OCI-LY1 (cell line): ENCODE data around the gene REEP5.
A peak's percentile ranks its signal among the peaks of the same experiment; 100 is the strongest.

Source experiments
- H2AFZ ChIP-seq: fragments of 200-600 bp; sonication (generic), shearing (Covaris generic); 2 replicates; pipeline ENCODE4 v1.6.0; 2014; ENCODE audit warnings: antibody characterized with exemption, mild to moderate bottlenecking, low read length
- H3F3A ChIP-seq: fragments of 200-600 bp; sonication (generic), shearing (Covaris generic); 2 replicates; pipeline ENCODE4 v1.6.0; 2014; ENCODE audit warnings: mild to moderate bottlenecking, antibody characterized with exemption, low read length, moderate library complexity; ENCODE audit not compliant: insufficient read depth
- H3K27ac ChIP-seq: fragments of 200-600 bp; sonication (generic); 2 replicates; pipeline ENCODE4 v1.5.1; 2014; ENCODE audit warnings: low read length, mixed run types, mild to moderate bottlenecking, low read depth; ENCODE audit not compliant: poor library complexity, severe bottlenecking
- H3K27me3 ChIP-seq: fragments of 200-600 bp; sonication (generic); 2 replicates; pipeline ENCODE4 v1.6.0; 2014; ENCODE audit warnings: antibody characterized with exemption, mild to moderate bottlenecking, low read length, moderate library complexity; ENCODE audit not compliant: insufficient read depth
- H3K36me3 ChIP-seq: fragments of 200-600 bp; sonication (generic); 2 replicates; pipeline ENCODE4 v1.6.1; 2014; ENCODE audit warnings: mild to moderate bottlenecking, antibody characterized with exemption, low read length, moderate library complexity, mixed read lengths; ENCODE audit not compliant: insufficient read depth
- H3K4me1 ChIP-seq: fragments of 200-600 bp; sonication (generic); 2 replicates; pipeline ENCODE4 v1.5.1; 2014; ENCODE audit warnings: mild to moderate bottlenecking, low read length, moderate library complexity; ENCODE audit not compliant: insufficient read depth, severe bottlenecking
- H3K4me2 ChIP-seq: fragments of 200-600 bp; sonication (generic), shearing (Covaris generic); 2 replicates; pipeline ENCODE4 v1.6.1; 2014; ENCODE audit warnings: low read length
- H3K4me3 ChIP-seq: fragments of 200-600 bp; sonication (generic); 2 replicates; pipeline ENCODE4 v1.5.1; 2014; ENCODE audit warnings: low read length, low read depth, mild to moderate bottlenecking, mixed read lengths; ENCODE audit not compliant: poor library complexity, severe bottlenecking
- H3K79me2 ChIP-seq: fragments of 200-600 bp; shearing (Covaris generic); 2 replicates; pipeline ENCODE4 v1.6.1; 2016; ENCODE audit warnings: mixed run types, low read length, mixed read lengths; ENCODE audit not compliant: insufficient read depth
- H3K9ac ChIP-seq: fragments of 200-600 bp; sonication (generic), shearing (Covaris generic); 2 replicates; pipeline ENCODE4 v1.6.1; 2014; ENCODE audit warnings: mild to moderate bottlenecking, low read length, mixed read lengths
- H3K9me2 ChIP-seq: fragments of 200-600 bp; sonication (generic), shearing (Covaris generic); 2 replicates; pipeline ENCODE4 v1.6.1; 2014; ENCODE audit warnings: low read depth, mild to moderate bottlenecking, low read length, mixed read lengths
- H3K9me3 ChIP-seq: fragments of 200-600 bp; shearing (Covaris generic); 2 replicates; pipeline ENCODE4 v1.6.1; 2014; ENCODE audit warnings: low read length, mixed read lengths
- H4K20me1 ChIP-seq: fragments of 200-600 bp; sonication (generic), shearing (Covaris generic); 2 replicates; pipeline ENCODE4 v1.6.0; 2016; ENCODE audit warnings: mild to moderate bottlenecking, low read length; ENCODE audit not compliant: insufficient read depth
- CTCF ChIP-seq: fragments of 200-600 bp; sonication (generic), shearing (Covaris generic); IDR thresholded peaks from 2 replicates; pipeline ENCODE4 v1.5.1; 2017; ENCODE audit warnings: mild to moderate bottlenecking, antibody characterized with exemption, low read length, moderate library complexity, mixed read lengths
- EZH2 ChIP-seq: fragments of 200-600 bp; sonication (generic), shearing (Covaris generic); IDR thresholded peaks from 2 replicates; pipeline ENCODE4 v1.8.0; 2017; ENCODE audit warnings: borderline replicate concordance, mixed run types, mild to moderate bottlenecking, antibody characterized with exemption, low read length, moderate library complexity, mixed read lengths

The REEP5 gene

GRCh38 chr5:112918136-112918535 lies 3.9 kb downstream of the REEP5 start:
- H3K4me2 ChIP-seq: no peak overlapping the region
- H3K9me2 ChIP-seq: no peaks in the 10 kb centered on the region
- no peaks in the 10 kb centered on the region for H3K9me3 ChIP-seq
- no peaks in the 10 kb centered on the region for H3F3A ChIP-seq
- peaks cover 34% of the 10 kb centered on the region for H3K4me1 ChIP-seq
- no peak overlapping the region for H3K27ac ChIP-seq
- H4K20me1 ChIP-seq: no peaks in the 10 kb centered on the region
- H3K9ac ChIP-seq: no peak overlapping the region
- no peak overlapping the region for H3K4me3 ChIP-seq
- H3K79me2 ChIP-seq: no peaks in the 10 kb centered on the region
- H2AFZ ChIP-seq: no peak overlapping the region
- peaks cover 67% of the 10 kb centered on the region for H3K36me3 ChIP-seq
- no peak for TF ChIP-seq CTCF
- no peaks in the 10 kb centered on the region for H3K27me3 ChIP-seq

GRCh38 chr5:112917453-112917995 lies 4.5 kb downstream of the REEP5 start:
- Histone ChIP-seq H3K9ac (no peak overlapping the region), H3K9me3 (no peaks in the 10 kb centered on the region), H3K4me2 (no peak overlapping the region), H2AFZ (no peak overlapping the region), H3K4me3 (no peak overlapping the region), H3K27ac (no peak overlapping the region), H3F3A (no peaks in the 10 kb centered on the region), H3K9me2 (no peaks in the 10 kb centered on the region), H3K36me3 (peaks cover 67% of the 10 kb centered on the region), H3K79me2 (no peaks in the 10 kb centered on the region), H3K4me1 (peaks cover 28% of the 10 kb centered on the region), H3K27me3 (no peaks in the 10 kb centered on the region), H4K20me1 (no peaks in the 10 kb centered on the region)
- TF ChIP-seq CTCF: peak; percentile 58
- TF ChIP-seq EZH2: no peak

DNA sequence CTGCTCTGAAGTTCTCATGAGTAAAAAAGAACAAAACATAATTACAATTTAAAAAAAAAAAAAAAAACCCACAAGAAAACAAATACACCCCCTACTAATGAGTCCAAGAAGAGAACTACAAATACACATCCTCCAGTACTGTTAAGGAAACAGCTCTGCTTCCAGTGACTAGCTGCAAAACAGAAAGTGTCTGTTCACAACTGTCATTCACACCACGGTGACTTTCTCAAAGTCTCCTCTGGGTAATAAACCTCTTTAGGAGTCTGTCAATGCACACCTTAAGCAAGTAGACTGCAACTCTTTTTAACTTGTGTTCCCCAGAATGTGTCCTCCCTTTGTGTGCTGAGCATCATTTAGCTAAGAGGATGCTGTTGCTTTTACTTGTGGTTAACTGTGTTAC lies 6.2 kb downstream of the REEP5 start:
- H3K9me2 ChIP-seq: no peaks in the 10 kb centered on the region
- no peak overlapping the region for H3K4me2 ChIP-seq

More for the DNA sequence above, 6.2 kb downstream of the REEP5 start:
- Histone ChIP-seq H3K9me3 (no peaks in the 10 kb centered on the region), H3K9ac (no peak overlapping the region), H4K20me1 (no peaks in the 10 kb centered on the region), H3K27ac (no peak overlapping the region), H3K36me3 (peaks cover 73% of the 10 kb centered on the region), H2AFZ (no peak overlapping the region), H3K4me1 (peaks cover 21% of the 10 kb centered on the region), H3F3A (no peaks in the 10 kb centered on the region), H3K27me3 (no peaks in the 10 kb centered on the region), H3K4me3 (no peak overlapping the region), H3K79me2 (no peaks in the 10 kb centered on the region)
- TF ChIP-seq EZH2: no peak
- no peak for TF ChIP-seq CTCF
